ENCODE data around the gene PLA2G4D. TPM values are rescaled to one million over a fixed set of nuclear protein-coding genes. Genes with fewer than 3 reads are reported as not detected.

The PLA2G4D gene
- total and polyA plus RNA-seq, 12 donors, result not detected

DNA sequence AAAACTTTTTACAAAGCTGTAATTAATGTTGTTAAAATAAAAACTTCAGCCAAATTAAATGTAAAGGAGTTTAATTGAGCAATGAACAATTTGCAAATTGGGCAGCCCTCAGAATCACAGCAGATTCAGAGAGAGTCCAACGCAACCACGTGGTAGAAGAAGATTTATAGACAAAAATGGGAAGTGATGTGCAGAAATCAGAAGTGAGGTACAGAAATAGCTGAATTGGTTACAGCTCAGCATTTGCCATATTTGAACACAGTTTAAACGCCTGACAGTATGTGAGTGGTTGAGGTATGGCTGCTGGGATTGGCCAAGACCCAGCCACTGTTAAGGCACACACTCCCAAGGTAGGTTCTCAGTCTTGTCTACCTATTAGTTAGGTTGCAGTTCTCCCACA is 14.4 kb upstream of the PLA2G4D start:
- intact Hi-C loops (cut with DNase I), result no loop called here
- H3K27me3 ChIP-seq, result peaks cover 0 to 6% (median 0%) of the 10 kb centered on the region in 7 donors
- ATAC-seq (no peak), DNase-seq (no peak)
- no peak for TF ChIP-seq CTCF (IDR thresholded peaks at IDR 0.05)
- H3K27ac ChIP-seq, result no peak overlapping the region
- H3K4me3 ChIP-seq, result no peak overlapping the region
- H3K9me3 ChIP-seq, result peaks cover 0 to 16% (median 0%) of the 10 kb centered on the region in 11 donors
- H3K4me1 ChIP-seq, result peaks cover 0 to 19% (median 0%) of the 10 kb centered on the region in 9 donors
- 81 to 85% methylated on average over 3 of the region's 3 CpGs for WGBS, 2 donors
- H3K36me3 ChIP-seq, result no peaks in the 10 kb centered on the region

DNA sequence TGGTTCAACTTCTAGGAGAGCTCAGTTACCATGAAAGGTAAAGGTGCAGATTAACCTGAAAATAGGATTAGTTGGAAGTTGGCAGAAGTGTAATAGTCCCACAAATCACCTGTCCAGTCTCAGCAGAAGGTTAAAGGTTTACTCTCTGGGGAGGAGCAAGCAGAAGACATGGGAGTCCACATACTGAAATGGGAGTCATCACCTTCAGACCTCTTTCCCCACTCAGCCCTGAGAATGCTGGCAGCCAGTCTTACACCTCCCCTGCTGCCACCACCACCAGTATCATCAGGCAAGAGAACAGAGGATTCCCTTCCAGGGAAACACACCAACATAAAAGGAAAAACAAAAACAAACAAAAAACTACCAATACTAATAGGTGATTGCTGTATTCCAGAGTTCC is 13.8 kb upstream of the PLA2G4D start:
- peaks cover 0 to 19% (median 0%) of the 10 kb centered on the region in 9 donors for H3K4me1 ChIP-seq
- TF ChIP-seq CTCF (IDR thresholded peaks at IDR 0.05), result no peak
- peaks cover 0 to 12% (median 0%) of the 10 kb centered on the region in 11 donors for H3K9me3 ChIP-seq
- intact Hi-C loops (cut with DNase I), result no loop called here
- H3K27me3 ChIP-seq, result peaks cover 0 to 6% (median 0%) of the 10 kb centered on the region in 7 donors
- ATAC-seq (no peak), DNase-seq (no peak)
- no peak overlapping the region for H3K27ac ChIP-seq
- no peak overlapping the region for H3K4me3 ChIP-seq
- H3K36me3 ChIP-seq, result no peaks in the 10 kb centered on the region

DNA sequence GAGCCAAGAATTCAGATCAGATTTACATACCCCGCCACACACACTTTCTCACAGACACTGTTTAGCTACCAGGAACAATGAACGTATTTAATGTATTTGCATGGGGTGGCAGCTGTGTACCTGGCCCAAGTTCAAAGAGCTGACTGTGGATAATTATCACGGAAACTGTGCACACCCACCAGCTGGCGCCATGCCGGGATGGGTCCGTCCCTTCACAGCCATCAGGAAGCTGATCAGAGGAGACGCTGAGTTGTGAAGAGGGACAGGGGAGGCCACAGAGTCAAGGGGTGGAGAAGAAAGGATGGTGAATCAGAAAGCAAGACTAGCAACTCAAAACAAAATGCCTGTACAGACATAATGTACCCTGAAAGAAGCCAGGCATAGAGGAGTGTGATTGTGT is 13.1 kb upstream of the PLA2G4D start:
- intact Hi-C loops (cut with DNase I), result no loop called here
- ATAC-seq, result peak in 1 of 8 donors; percentile 33
- 39 to 42% methylated on average over 7 of the region's 7 CpGs for WGBS, 2 donors
- peaks cover 0 to 19% (median 0%) of the 10 kb centered on the region in 9 donors for H3K4me1 ChIP-seq
- TF ChIP-seq CTCF (IDR thresholded peaks at IDR 0.05), result no peak
- H3K27me3 ChIP-seq, result peaks cover 0 to 6% (median 0%) of the 10 kb centered on the region in 7 donors
- H3K36me3 ChIP-seq, result no peaks in the 10 kb centered on the region
- no peak overlapping the region for H3K27ac ChIP-seq
- no peak overlapping the region for H3K4me3 ChIP-seq
- peaks cover 0 to 9% (median 0%) of the 10 kb centered on the region in 11 donors for H3K9me3 ChIP-seq
- DNase-seq, result no peak

GRCh38 chr15:42106288-42106687 is 11.9 kb upstream of the PLA2G4D start:
- WGBS, 2 donors, result 83% methylated on average over 5 of the region's 5 CpGs
- no peaks in the 10 kb centered on the region for H3K36me3 ChIP-seq
- no peak overlapping the region for H3K27ac ChIP-seq
- DNase-seq (no peak), ATAC-seq (no peak)
- H3K9me3 ChIP-seq, result peaks cover 0 to 9% (median 0%) of the 10 kb centered on the region in 11 donors
- TF ChIP-seq CTCF (IDR thresholded peaks at IDR 0.05), result no peak
- peaks cover 0 to 6% (median 0%) of the 10 kb centered on the region in 7 donors for H3K27me3 ChIP-seq
- intact Hi-C loops (cut with DNase I), result no loop called here
- no peak overlapping the region for H3K4me3 ChIP-seq
- H3K4me1 ChIP-seq, result peaks cover 0 to 9% (median 0%) of the 10 kb centered on the region in 9 donors

All from heart right ventricle (tissue), 16 donors.